ENCODE measurements around the gene FNBP1.

Gene FNBP1

GRCh38 chr9:129936222-129936621 is 106.8 kb downstream of the FNBP1 start:
- TF ChIP-seq CTCF (conservative IDR thresholded peaks at IDR 0.05; ENCODE audit: low read depth): no peak
- POLR2A ChIA-PET (ENCODE audit: low non-redundant PET): no interaction called here
- DNase-seq (ENCODE audit: low spot score): no peak
- CTCF ChIA-PET: interaction anchor here (0.5 to 0.6 kb wide), 2 partner anchors 109 to 122 kb away, joined by 3 to 5 read pairs; no protein-coding TSS in a partner anchor
- no peak overlapping the region for H3K27ac ChIP-seq

DNA sequence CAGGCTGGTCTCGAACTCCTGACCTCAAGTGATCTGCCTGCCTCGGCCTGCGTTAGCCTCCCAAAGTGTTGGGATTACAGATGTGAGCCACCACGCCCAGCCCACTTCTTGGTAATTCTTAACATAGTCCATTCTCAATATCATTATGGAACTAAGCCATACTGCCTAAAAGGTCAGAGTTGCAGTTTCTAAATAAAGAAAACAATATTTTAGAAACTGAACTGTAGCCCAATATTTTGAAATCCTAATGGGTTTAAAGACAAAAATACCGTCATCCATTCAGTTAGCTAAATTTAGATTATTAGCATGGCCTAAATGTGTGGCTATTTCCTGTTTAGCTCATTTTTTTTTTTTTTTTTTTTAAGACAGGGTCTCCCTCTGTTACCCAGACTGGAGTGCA is 108.2 kb downstream of the FNBP1 start:
- H3K27ac ChIP-seq: no peak overlapping the region
- POLR2A ChIA-PET (ENCODE audit: low non-redundant PET): no interaction called here
- no peak for DNase-seq (ENCODE audit: low spot score)
- CTCF ChIA-PET: no interaction called here
- TF ChIP-seq CTCF (conservative IDR thresholded peaks at IDR 0.05; ENCODE audit: low read depth): no peak

DNA sequence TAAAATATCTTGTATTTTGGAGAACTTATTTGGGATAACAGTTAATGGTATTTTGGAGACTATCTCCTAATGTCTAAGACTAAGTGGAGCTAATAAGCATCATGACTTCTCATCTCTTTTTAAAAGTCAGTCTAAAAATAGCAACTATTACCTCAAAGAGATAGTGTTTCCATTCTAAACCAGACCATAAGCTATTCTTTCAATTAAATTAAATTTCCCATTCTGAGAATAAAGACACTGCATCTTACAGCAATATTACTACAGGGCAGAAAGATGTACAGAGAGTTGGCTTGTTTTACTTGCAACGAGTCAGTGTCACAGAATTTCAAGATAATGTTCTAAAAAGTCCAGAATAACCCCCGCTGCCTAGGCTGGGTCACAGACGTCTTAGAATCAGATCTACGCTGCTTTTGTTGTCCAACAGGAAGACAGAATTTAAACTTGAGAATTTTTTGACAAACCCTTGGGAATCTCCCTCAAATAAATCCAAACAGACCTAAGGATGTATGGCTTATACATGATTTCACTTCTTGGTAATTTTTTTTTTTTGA is 108.9 kb downstream of the FNBP1 start:
- H3K27ac ChIP-seq: no peak overlapping the region
- TF ChIP-seq CTCF (conservative IDR thresholded peaks at IDR 0.05; ENCODE audit: low read depth): no peak
- CTCF ChIA-PET: interaction anchor here (1.0 kb wide), 1 partner anchor 21 kb away, joined by 3 read pairs; no protein-coding TSS in a partner anchor
- POLR2A ChIA-PET (ENCODE audit: low non-redundant PET): no interaction called here
- DNase-seq (ENCODE audit: low spot score): no peak

GRCh38 chr9:129933185-129934040 is 109.6 kb downstream of the FNBP1 start:
- POLR2A ChIA-PET (ENCODE audit: low non-redundant PET): no interaction called here
- CTCF ChIA-PET: interaction anchor here (0.7 to 1.0 kb wide), 3 partner anchors 20 to 390 kb away, joined by 3 to 4 read pairs (median 3); no protein-coding TSS in a partner anchor
- DNase-seq (ENCODE audit: low spot score): no peak
- no peak for TF ChIP-seq CTCF (conservative IDR thresholded peaks at IDR 0.05; ENCODE audit: low read depth)
- H3K27ac ChIP-seq: no peak overlapping the region

GRCh38 chr9:129932303-129933151 is 110.5 kb downstream of the FNBP1 start:
- no peak overlapping the region for H3K27ac ChIP-seq
- TF ChIP-seq CTCF (conservative IDR thresholded peaks at IDR 0.05; ENCODE audit: low read depth): no peak
- CTCF ChIA-PET: interaction anchor here (0.7 kb wide), 4 partner anchors 9 to 691 kb away, joined by 3 to 4 read pairs (median 4); no protein-coding TSS in a partner anchor
- POLR2A ChIA-PET (ENCODE audit: low non-redundant PET): no interaction called here
- no peak for DNase-seq (ENCODE audit: low spot score)

DNA sequence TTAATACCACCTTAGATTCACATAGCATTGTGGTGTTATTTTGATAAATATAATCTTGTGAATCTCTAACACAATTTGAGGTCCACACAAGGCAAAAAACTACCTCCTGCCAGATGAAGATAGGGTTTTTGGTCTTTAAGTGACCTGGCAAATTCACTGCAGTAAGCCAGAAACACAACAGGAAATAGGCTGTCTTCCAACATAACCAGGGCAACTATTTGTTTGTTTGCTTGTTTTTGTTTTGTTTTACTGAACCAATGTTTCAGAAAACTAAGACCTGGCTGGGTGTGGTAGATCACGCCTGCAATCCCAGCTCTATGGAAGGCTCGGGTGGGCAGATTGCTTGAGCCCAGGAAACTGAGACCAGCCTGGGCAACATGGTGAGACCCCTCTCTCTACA is 112.2 kb downstream of the FNBP1 start:
- ChIA-PET POLR2A (ENCODE audit: low non-redundant PET) (no interaction called here), CTCF (no interaction called here)
- no peak for DNase-seq (ENCODE audit: low spot score)
- H3K27ac ChIP-seq: no peak overlapping the region
- TF ChIP-seq CTCF (conservative IDR thresholded peaks at IDR 0.05; ENCODE audit: low read depth): no peak

Data from RWPE1 (cell line).